Central memory CD8-positive, alpha-beta T cell (primary cell): Measurements from ENCODE around the gene DROSHA.

Source experiments
- ATAC-seq: fragments of 150-1000 bp; cut with Tn5 transposase; replicated peaks from 2 replicates; pipeline ENCODE4 v1.10.0; 2022; ENCODE audit warnings: mild to moderate bottlenecking, moderate FRiP score, moderate number of reproducible peaks; ENCODE audit not compliant: poor library complexity, severe bottlenecking; ENCODE audit errors: extremely low read depth
- DNase-seq, 2 donors: peaks; one replicate each; pipeline ENCODE4 v3.0.0; 2021; ENCODE audit warnings: low spot score in 2 of 2
- H3K27ac Mint-ChIP-seq: one replicate; pipeline ENCODE4 v1.8.0; 2022; ENCODE audit warnings: low read depth, mild to moderate bottlenecking, moderate library complexity, mixed read lengths
- H3K27me3 Mint-ChIP-seq: one replicate; pipeline ENCODE4 v1.8.0; 2022; ENCODE audit warnings: mixed read lengths
- H3K36me3 Mint-ChIP-seq: one replicate; pipeline ENCODE4 v1.8.0; 2022; ENCODE audit warnings: mild to moderate bottlenecking, moderate library complexity, mixed read lengths; ENCODE audit not compliant: insufficient read depth
- H3K4me1 Mint-ChIP-seq: one replicate; pipeline ENCODE4 v1.8.0; 2022; ENCODE audit warnings: mixed read lengths
- H3K4me3 Mint-ChIP-seq: one replicate; pipeline ENCODE4 v1.8.0; 2022; ENCODE audit warnings: mild to moderate bottlenecking, moderate library complexity, mixed read lengths
- H3K9me3 Mint-ChIP-seq: one replicate; pipeline ENCODE4 v1.8.0; 2022; ENCODE audit warnings: mixed read lengths

DROSHA gene

GRCh38 chr5:31502506-31502905 is 29.4 kb downstream of the DROSHA start:
- Mint-ChIP-seq H3K36me3 (peaks cover 41% of the 10 kb centered on the region), H3K27me3 (no peaks in the 10 kb centered on the region), H3K4me1 (peaks cover 14% of the 10 kb centered on the region), H3K27ac (no peak overlapping the region), H3K9me3 (no peaks in the 10 kb centered on the region), H3K4me3 (no peak overlapping the region)
- no peak for DNase-seq
- ATAC-seq = no peak

- H3K27me3 Mint-ChIP-seq = no peaks in the 10 kb centered on the region
- H3K27ac Mint-ChIP-seq = no peak overlapping the region
- H3K9me3 Mint-ChIP-seq = no peaks in the 10 kb centered on the region
- DNase-seq (no peak), ATAC-seq (no peak)
- no peak overlapping the region for H3K4me3 Mint-ChIP-seq
- H3K4me1 Mint-ChIP-seq = peaks cover 14% of the 10 kb centered on the region
- H3K36me3 Mint-ChIP-seq = peaks cover 34% of the 10 kb centered on the region
These were observed 31.6 kb downstream of the DROSHA start for GRCh38 chr5:31500256-31500655.

DNA sequence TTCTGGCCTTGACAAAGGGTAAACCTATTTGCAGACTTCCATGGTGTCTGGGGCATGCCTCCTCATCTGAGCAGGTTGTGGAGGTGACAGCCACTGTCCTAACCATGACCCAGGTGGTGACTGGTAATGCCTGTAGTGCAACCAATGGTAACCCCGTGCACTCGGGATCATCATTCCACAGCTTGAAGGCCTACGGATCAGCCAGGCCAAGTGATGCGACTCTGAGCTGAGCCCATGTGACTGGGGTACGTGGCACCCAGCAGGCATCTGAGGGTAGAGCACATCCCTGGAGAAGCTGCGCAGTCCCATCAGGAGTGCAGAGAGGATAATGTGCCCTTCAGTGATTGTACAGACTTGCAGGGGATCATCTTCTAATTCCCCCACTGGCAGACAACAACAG is 35.0 kb downstream of the DROSHA start:
- Mint-ChIP-seq H3K36me3 (peaks cover 40% of the 10 kb centered on the region), H3K9me3 (no peaks in the 10 kb centered on the region), H3K27me3 (no peaks in the 10 kb centered on the region), H3K4me1 (peaks cover 14% of the 10 kb centered on the region), H3K27ac (no peak overlapping the region), H3K4me3 (no peak overlapping the region)
- DNase-seq (no peak), ATAC-seq (no peak)

DNA sequence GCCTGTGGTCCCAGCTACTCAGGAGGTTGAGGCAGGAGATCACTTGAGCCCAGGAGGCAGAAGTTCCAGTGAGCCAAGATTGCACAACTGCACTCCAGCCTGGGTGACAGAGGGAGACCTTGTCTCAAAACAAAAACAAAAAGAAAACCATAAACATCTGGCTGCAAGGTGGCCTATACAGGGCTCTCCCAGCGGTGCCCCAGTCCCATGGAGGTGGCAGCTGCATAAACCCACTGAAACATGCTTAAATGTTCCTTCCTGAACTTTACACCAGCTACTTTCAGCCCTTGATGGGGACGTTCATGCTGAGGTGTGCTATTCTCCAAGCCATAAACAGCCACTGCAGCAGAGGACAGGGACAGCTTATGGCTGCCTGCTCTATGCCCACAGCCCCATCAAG is 35.6 kb downstream of the DROSHA start:
- no peak for ATAC-seq
- no peak overlapping the region for H3K4me3 Mint-ChIP-seq
- no peak overlapping the region for H3K27ac Mint-ChIP-seq
- no peaks in the 10 kb centered on the region for H3K9me3 Mint-ChIP-seq
- peaks cover 14% of the 10 kb centered on the region for H3K4me1 Mint-ChIP-seq
- DNase-seq = no peak
- peaks cover 44% of the 10 kb centered on the region for H3K36me3 Mint-ChIP-seq
- no peaks in the 10 kb centered on the region for H3K27me3 Mint-ChIP-seq

DNA sequence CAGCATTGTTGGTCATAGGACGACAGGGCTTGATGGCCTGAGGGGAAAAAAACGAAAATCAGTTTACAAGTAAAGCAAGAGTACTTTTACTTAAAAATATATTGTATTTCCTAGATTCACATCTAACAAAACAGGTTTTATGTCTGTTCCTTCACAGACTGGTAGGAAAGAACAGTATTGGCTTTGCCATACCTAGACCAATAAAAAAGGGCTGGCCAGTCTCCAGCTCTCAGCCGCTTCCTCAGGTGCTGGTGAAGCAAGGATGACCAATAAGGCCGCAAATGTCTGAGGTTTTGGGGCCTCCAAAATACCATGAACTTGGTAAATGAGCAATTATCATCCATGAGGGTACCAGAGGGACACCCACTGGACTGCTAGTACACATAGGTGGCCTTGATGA is 36.6 kb downstream of the DROSHA start:
- peaks cover 48% of the 10 kb centered on the region for H3K36me3 Mint-ChIP-seq
- no peak overlapping the region for H3K4me3 Mint-ChIP-seq
- no peak overlapping the region for H3K27ac Mint-ChIP-seq
- DNase-seq (no peak), ATAC-seq (no peak)
- no peaks in the 10 kb centered on the region for H3K27me3 Mint-ChIP-seq
- H3K4me1 Mint-ChIP-seq = peaks cover 10% of the 10 kb centered on the region
- H3K9me3 Mint-ChIP-seq = no peaks in the 10 kb centered on the region

DNA sequence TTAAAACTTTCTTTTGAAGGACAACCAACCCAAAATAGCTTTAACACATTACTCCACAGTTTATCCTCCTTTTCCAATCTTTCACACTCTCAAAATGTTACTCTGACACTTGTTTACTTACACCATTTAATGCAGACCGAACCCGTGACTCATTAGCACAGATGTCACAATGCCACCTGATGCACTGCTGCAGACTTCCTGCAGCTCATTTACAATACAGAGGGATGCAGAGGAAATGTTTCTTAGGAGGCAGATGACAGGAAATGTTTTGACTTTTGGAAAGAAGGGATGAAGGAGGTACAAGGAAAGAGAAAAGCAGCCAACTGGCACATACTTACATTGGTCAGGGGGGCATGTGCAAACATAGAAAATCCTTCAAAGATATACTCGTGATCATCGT is 39.0 kb downstream of the DROSHA start:
- DNase-seq (no peak), ATAC-seq (no peak)
- peaks cover 54% of the 10 kb centered on the region for H3K36me3 Mint-ChIP-seq
- no peaks in the 10 kb centered on the region for H3K4me1 Mint-ChIP-seq
- H3K27me3 Mint-ChIP-seq = no peaks in the 10 kb centered on the region
- no peak overlapping the region for H3K27ac Mint-ChIP-seq
- H3K9me3 Mint-ChIP-seq = no peaks in the 10 kb centered on the region
- H3K4me3 Mint-ChIP-seq = no peak overlapping the region

DNA sequence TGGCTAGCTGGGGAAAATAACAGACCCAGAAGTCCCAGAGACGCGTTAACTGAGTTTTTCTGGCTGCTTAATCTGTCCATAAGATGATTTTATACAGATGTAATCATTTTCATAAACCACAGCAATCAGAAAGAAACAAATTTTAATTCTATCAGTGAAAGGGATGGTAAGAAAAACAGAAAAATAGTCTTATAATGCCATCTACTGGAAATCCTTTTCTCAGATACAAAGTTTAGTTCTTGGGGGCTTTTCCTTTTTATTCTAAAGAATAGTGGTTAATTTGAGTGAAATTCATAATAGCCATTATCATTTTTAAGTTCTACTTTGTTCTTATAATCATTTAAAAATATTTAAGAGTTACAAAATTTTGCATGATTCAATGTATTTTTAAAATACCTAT is 44.4 kb downstream of the DROSHA start:
- ATAC-seq (no peak), DNase-seq (no peak)
- no peak overlapping the region for H3K4me3 Mint-ChIP-seq
- no peaks in the 10 kb centered on the region for H3K27me3 Mint-ChIP-seq
- no peak overlapping the region for H3K27ac Mint-ChIP-seq
- H3K4me1 Mint-ChIP-seq = no peaks in the 10 kb centered on the region
- H3K9me3 Mint-ChIP-seq = no peaks in the 10 kb centered on the region
- H3K36me3 Mint-ChIP-seq = peaks cover 55% of the 10 kb centered on the region

GRCh38 chr5:31486441-31486840 is 45.5 kb downstream of the DROSHA start:
- H3K36me3 Mint-ChIP-seq = peaks cover 52% of the 10 kb centered on the region
- no peak overlapping the region for H3K27ac Mint-ChIP-seq
- DNase-seq (no peak), ATAC-seq (no peak)
- H3K9me3 Mint-ChIP-seq = no peaks in the 10 kb centered on the region
- H3K4me1 Mint-ChIP-seq = no peaks in the 10 kb centered on the region
- H3K4me3 Mint-ChIP-seq = no peak overlapping the region
- no peaks in the 10 kb centered on the region for H3K27me3 Mint-ChIP-seq

DNA sequence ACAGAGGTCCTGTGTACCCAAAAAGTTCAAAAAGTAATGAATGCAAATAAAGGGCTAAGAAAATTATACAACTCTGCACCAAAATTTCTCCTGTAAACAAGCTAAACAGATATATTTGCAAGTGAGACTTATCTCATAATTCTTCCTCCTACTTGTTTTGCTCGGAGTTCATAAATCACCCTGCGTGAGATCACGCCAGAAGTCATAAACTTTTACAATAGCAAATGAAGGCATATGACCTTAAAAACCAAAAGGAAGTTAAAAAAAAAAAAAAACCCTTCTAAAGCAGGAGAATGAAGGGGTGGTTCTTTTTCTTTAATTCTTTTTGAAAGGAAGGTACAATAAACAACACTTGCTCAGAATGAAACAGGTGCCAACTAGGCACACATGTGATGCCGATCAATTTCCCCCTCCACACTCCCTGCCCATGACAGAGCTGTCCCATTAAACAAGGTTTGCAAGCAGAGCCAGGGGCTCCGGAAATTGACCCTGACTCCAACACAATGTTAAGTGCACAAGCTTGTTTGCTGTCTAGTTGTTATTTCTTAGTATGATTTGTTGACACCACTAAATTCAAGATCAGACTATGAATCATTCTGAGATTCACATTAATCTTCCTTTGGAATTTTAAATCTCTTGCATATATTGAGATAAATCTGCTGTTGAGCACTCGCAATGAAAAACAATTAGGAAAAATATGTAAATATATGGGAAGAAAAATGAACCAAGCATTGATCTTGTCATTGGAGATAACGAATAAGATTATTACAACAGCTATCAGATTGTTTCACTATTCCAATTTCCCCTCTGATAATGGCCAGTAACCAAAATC is 46.3 kb downstream of the DROSHA start:
- H3K4me3 Mint-ChIP-seq = no peak overlapping the region
- H3K27me3 Mint-ChIP-seq = no peaks in the 10 kb centered on the region
- no peaks in the 10 kb centered on the region for H3K9me3 Mint-ChIP-seq
- H3K36me3 Mint-ChIP-seq = peaks cover 47% of the 10 kb centered on the region
- DNase-seq = no peak
- H3K27ac Mint-ChIP-seq = no peak overlapping the region
- no peak for ATAC-seq
- H3K4me1 Mint-ChIP-seq = no peaks in the 10 kb centered on the region

GRCh38 chr5:31481531-31482165 is 50.2 kb downstream of the DROSHA start:
- H3K36me3 Mint-ChIP-seq = peaks cover 33% of the 10 kb centered on the region
- H3K4me1 Mint-ChIP-seq = no peaks in the 10 kb centered on the region
- no peak overlapping the region for H3K4me3 Mint-ChIP-seq
- no peak for ATAC-seq
- no peaks in the 10 kb centered on the region for H3K27me3 Mint-ChIP-seq
- DNase-seq = no peak
- H3K9me3 Mint-ChIP-seq = no peaks in the 10 kb centered on the region
- no peak overlapping the region for H3K27ac Mint-ChIP-seq

DNA sequence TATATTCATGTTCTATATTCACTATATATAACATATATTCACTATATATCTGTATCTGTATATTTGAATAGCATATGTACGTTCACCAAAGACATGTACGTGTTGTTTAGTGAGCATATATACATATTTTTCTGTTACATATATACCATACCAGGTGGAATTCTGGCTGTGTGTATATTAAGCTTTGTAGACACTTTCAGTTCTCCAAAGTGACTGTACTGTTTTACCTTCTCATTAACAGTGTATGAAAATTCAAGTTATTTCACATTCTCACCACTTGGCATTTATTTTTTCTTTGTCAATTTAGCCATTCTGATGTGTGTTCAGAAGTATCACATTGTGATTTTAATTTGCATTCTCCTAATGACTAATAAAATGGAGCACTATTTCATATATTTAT is 52.2 kb downstream of the DROSHA start:
- ATAC-seq = no peak
- Mint-ChIP-seq H3K27me3 (no peaks in the 10 kb centered on the region), H3K27ac (no peak overlapping the region), H3K4me1 (no peaks in the 10 kb centered on the region), H3K4me3 (no peak overlapping the region), H3K36me3 (peaks cover 23% of the 10 kb centered on the region), H3K9me3 (no peaks in the 10 kb centered on the region)
- DNase-seq = no peak

DNA sequence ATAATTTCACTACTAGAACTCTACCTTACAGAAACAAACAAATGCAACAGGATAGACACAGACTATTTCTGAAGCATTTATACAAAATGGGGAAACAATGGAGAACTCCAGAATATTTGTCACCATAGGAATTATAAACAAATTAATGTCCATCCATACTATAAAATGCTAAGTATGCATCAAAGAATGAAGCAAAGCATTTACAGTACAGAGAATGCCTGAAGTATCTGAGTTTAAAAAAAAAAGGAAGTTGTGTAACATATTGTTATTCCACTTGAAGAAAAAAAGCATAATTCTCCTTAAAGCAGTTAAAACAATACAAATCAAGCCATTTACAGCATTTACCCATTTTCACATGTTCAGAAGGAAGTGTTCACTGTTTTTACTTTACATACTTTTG is 53.0 kb downstream of the DROSHA start:
- no peaks in the 10 kb centered on the region for H3K4me1 Mint-ChIP-seq
- H3K27me3 Mint-ChIP-seq = no peaks in the 10 kb centered on the region
- H3K9me3 Mint-ChIP-seq = no peaks in the 10 kb centered on the region
- no peak overlapping the region for H3K27ac Mint-ChIP-seq
- H3K4me3 Mint-ChIP-seq = no peak overlapping the region
- peaks cover 16% of the 10 kb centered on the region for H3K36me3 Mint-ChIP-seq
- DNase-seq (no peak), ATAC-seq (no peak)

DNA sequence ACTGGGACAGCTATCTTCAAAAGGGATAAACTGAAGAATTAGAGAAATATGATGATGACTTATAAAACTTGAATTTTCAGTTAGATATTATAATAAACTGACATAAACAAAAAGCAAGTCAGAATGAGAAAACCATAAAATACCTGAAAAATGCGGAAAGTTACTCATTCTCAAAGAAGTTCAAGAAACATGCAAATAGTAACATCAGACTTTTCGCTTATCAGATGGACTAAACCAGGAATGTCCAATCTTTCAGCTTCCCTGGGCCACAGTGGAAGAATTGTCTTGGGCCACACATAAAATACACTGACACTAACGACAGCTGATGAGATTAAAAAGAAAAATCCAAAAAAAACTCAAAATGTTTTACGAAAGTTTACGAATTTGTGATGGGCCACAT is 53.9 kb downstream of the DROSHA start:
- H3K36me3 Mint-ChIP-seq = peaks cover 8% of the 10 kb centered on the region
- ATAC-seq = no peak
- no peak overlapping the region for H3K27ac Mint-ChIP-seq
- no peaks in the 10 kb centered on the region for H3K27me3 Mint-ChIP-seq
- no peaks in the 10 kb centered on the region for H3K9me3 Mint-ChIP-seq
- no peak for DNase-seq
- H3K4me3 Mint-ChIP-seq = no peak overlapping the region
- H3K4me1 Mint-ChIP-seq = no peaks in the 10 kb centered on the region
